Measurements from ENCODE around the gene PRLR.

Gene PRLR

GRCh38 chr5:35145012-35145411 lies 85.3 kb downstream of the PRLR start:
- TF ChIP-seq GATA3 (IDR thresholded peaks at IDR 0.05; ENCODE audit: low read depth, low read length) (no peak), GATA2 (IDR thresholded peaks at IDR 0.05; ENCODE audit: low read depth, low read length) (no peak)

DNA sequence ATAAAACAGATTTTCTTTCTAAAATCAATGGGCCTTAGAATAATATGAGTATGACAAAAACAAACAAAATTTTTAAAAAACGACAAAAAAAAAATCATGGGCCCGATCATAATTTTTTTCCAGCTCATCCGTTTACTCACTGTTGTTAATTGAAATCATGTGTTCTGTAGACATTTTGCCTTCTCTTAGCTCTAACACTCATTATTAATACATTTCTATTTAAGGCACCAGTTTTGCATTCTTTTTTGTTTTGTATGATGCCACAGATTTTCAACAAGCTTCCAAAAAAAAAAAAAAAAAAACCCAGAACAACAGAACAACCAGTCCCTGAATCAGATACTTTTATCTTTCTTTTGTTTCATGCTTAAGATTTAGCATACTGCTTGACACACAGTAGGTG lies 86.4 kb downstream of the PRLR start:
- TF ChIP-seq GATA3 (IDR thresholded peaks at IDR 0.05; ENCODE audit: low read depth, low read length) (no peak), GATA2 (IDR thresholded peaks at IDR 0.05; ENCODE audit: low read depth, low read length) (no peak)

GRCh38 chr5:35141739-35142138 lies 88.5 kb downstream of the PRLR start:
- TF ChIP-seq GATA2 (IDR thresholded peaks at IDR 0.05; ENCODE audit: low read depth, low read length) (no peak), GATA3 (IDR thresholded peaks at IDR 0.05; ENCODE audit: low read depth, low read length) (no peak)

DNA sequence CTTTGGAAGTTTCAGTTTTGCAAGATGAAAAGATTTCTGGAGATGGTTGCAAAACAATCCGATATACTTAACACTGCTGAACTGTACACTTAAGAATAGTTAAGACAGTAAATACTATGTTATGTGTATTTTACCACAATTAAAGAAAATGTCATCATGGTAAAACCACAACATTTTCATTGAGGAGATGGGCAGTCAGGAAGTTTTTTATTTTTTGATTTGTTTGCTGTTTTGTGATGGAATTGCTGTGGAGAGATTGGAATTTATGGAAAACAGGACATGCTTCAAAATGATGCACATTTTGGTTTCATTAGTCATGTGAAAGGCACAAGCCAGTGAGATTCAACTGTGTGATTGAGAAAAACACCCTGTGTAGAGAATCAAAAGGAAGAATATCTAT lies 92.1 kb downstream of the PRLR start:
- no peak for TF ChIP-seq GATA2 (IDR thresholded peaks at IDR 0.05; ENCODE audit: low read depth, low read length)
- no peak for TF ChIP-seq GATA3 (IDR thresholded peaks at IDR 0.05; ENCODE audit: low read depth, low read length)

- TF ChIP-seq GATA2 (IDR thresholded peaks at IDR 0.05; ENCODE audit: low read depth, low read length), result no peak
- no peak for TF ChIP-seq GATA3 (IDR thresholded peaks at IDR 0.05; ENCODE audit: low read depth, low read length)
Observed at GRCh38 chr5:35136386-35136785, 93.9 kb downstream of the PRLR start.

GRCh38 chr5:35135239-35135700 lies 95.0 kb downstream of the PRLR start:
- TF ChIP-seq GATA2 (IDR thresholded peaks at IDR 0.05; ENCODE audit: low read depth, low read length), result no peak
- no peak for TF ChIP-seq GATA3 (IDR thresholded peaks at IDR 0.05; ENCODE audit: low read depth, low read length)

DNA sequence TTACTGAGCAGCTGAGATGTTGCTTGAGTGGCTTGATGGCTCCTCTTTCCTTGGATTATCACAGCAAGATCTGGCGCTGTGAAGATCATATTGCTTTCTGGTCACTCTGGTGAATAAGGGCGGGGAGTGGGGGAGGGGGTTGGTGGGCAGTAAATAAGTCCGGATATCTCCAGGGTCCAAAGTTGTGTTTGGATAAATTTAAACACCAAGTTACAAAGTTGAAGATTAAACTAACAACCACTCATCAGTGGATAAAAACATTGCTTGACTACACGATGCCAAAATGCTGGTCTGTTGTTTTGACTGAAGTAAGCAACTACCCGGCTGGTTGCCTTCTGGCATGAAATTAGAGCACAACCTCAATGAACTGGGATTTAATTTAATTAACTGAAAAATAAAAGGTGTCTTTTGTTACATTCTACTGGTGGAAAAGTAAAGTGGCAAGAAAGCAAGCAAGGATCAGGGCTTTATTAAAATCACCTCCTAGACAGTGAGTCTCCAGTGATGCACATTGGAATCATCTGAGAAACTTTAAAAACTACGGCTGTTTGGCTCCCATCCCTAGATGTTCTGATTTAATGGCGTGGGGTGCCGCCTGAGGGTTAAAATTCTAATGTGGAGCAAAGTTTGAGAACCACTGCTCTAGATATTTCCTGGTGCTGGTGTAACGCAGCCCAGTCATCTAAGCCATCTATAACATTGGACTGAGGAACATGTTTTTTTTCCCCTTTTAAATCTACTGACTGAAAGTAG lies 95.8 kb downstream of the PRLR start:
- TF ChIP-seq GATA2 (IDR thresholded peaks at IDR 0.05; ENCODE audit: low read depth, low read length) (no peak), GATA3 (IDR thresholded peaks at IDR 0.05; ENCODE audit: low read depth, low read length) (no peak)

GRCh38 chr5:35133186-35133585 lies 97.1 kb downstream of the PRLR start:
- TF ChIP-seq GATA2 (IDR thresholded peaks at IDR 0.05; ENCODE audit: low read depth, low read length), result no peak
- no peak for TF ChIP-seq GATA3 (IDR thresholded peaks at IDR 0.05; ENCODE audit: low read depth, low read length)

DNA sequence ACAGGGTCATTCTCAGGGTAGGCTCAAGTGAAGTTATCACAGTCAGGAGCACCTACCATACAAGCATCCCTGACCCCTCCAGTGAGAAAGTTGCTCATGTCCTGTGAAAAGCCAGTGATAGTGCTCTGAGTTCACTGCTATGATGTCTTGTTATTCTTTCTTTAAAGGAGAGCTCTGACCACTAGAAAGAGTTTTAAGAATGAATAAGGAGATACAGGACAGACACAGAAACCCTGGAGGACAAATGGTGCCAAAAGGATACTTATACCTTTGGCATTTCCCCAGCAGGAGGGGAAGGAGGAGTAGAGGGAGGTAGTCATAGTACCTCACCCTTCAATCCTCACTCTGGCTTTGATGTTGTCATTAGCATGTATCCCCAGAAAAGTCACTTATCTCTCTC lies 98.6 kb downstream of the PRLR start:
- TF ChIP-seq GATA3 (IDR thresholded peaks at IDR 0.05; ENCODE audit: low read depth, low read length) (no peak), GATA2 (IDR thresholded peaks at IDR 0.05; ENCODE audit: low read depth, low read length) (no peak)

DNA sequence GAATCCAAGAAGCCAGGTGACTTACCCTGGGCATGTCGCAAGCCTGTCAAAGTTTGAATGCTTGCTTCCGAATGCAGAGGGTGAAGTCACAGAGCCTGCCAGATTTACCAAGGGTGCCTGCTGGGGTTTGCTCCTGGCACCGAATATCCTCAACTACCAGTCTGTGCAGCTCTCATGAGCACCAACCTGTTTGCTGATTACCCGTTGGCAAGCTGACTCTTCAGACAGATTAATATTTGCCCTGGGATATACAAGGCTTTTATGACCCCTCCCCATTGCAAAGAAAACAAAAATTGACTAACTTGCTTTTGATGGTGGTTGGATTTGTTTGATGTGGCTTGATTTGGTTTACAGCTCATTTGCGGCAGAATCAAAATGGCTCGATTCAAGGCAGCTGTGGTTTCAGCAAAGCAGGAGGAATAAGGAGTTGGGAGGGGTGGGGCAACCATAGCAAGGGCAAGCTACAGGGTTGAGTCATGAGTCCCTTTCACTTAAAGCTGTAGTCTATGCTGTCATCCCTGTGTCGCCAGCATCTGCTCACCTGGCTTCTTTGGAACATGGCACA lies 100.3 kb downstream of the PRLR start:
- TF ChIP-seq GATA3 (IDR thresholded peaks at IDR 0.05; ENCODE audit: low read depth, low read length), result no peak

- no peak for TF ChIP-seq GATA3 (IDR thresholded peaks at IDR 0.05; ENCODE audit: low read depth, low read length)
- TF ChIP-seq GATA2 (IDR thresholded peaks at IDR 0.05; ENCODE audit: low read depth, low read length), result no peak
Observed at GRCh38 chr5:35129276-35129675, 101.0 kb downstream of the PRLR start.

GRCh38 chr5:35127006-35127405 lies 103.3 kb downstream of the PRLR start:
- TF ChIP-seq GATA3 (IDR thresholded peaks at IDR 0.05; ENCODE audit: low read depth, low read length) (no peak), GATA2 (IDR thresholded peaks at IDR 0.05; ENCODE audit: low read depth, low read length) (no peak)

GRCh38 chr5:35125746-35126145 lies 104.5 kb downstream of the PRLR start:
- no peak for TF ChIP-seq GATA3 (IDR thresholded peaks at IDR 0.05; ENCODE audit: low read depth, low read length)
- TF ChIP-seq GATA2 (IDR thresholded peaks at IDR 0.05; ENCODE audit: low read depth, low read length), result no peak

GRCh38 chr5:35124932-35125331 lies 105.4 kb downstream of the PRLR start:
- TF ChIP-seq GATA3 (IDR thresholded peaks at IDR 0.05; ENCODE audit: low read depth, low read length) (no peak), GATA2 (IDR thresholded peaks at IDR 0.05; ENCODE audit: low read depth, low read length) (no peak)

- TF ChIP-seq GATA3 (IDR thresholded peaks at IDR 0.05; ENCODE audit: low read depth, low read length) (no peak), GATA2 (IDR thresholded peaks at IDR 0.05; ENCODE audit: low read depth, low read length) (no peak)
Observed at GRCh38 chr5:35122819-35123218, 107.5 kb downstream of the PRLR start.
